ENCODE data around the gene ARHGAP24.

DNA sequence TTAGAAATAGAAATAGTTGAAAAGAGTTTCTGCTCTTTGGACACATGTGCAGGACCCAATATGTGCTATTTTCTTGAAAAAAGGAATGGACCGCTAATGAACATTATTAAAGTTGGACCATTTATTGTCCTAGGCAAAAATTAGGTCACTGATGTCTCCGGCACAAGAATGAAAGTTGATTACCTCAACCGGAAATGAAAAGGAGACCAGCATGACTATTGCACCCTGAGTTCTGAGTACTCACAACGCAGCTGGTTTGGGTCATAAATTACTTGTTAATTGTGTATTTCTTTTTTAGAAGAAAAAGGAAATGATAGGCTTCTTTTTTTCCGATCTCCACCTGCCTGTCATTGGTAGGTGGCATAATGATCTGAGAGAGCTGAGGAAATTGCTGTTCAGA, 232.7 kb downstream of the ARHGAP24 start:
- TF ChIP-seq, protein P1, sequence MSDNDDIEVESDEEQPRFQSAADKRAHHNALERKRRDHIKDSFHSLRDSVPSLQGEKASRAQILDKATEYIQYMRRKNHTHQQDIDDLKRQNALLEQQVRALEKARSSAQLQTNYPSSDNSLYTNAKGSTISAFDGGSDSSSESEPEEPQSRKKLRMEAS (CRISPR knock-in tag; IDR thresholded peaks at IDR 0.05): no peak
- TF ChIP-seq, protein P2, sequence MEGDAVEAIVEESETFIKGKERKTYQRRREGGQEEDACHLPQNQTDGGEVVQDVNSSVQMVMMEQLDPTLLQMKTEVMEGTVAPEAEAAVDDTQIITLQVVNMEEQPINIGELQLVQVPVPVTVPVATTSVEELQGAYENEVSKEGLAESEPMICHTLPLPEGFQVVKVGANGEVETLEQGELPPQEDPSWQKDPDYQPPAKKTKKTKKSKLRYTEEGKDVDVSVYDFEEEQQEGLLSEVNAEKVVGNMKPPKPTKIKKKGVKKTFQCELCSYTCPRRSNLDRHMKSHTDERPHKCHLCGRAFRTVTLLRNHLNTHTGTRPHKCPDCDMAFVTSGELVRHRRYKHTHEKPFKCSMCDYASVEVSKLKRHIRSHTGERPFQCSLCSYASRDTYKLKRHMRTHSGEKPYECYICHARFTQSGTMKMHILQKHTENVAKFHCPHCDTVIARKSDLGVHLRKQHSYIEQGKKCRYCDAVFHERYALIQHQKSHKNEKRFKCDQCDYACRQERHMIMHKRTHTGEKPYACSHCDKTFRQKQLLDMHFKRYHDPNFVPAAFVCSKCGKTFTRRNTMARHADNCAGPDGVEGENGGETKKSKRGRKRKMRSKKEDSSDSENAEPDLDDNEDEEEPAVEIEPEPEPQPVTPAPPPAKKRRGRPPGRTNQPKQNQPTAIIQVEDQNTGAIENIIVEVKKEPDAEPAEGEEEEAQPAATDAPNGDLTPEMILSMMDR (IDR thresholded peaks at IDR 0.05): no peak
- TF ChIP-seq, protein P3, sequence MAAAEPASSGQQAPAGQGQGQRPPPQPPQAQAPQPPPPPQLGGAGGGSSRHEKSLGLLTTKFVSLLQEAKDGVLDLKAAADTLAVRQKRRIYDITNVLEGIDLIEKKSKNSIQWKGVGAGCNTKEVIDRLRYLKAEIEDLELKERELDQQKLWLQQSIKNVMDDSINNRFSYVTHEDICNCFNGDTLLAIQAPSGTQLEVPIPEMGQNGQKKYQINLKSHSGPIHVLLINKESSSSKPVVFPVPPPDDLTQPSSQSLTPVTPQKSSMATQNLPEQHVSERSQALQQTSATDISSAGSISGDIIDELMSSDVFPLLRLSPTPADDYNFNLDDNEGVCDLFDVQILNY (CRISPR knock-in tag; IDR thresholded peaks at IDR 0.05): no peak
